GM23338 (cell line): ENCODE measurements around the gene CBFA2T3. TPM values are rescaled to one million over a fixed set of nuclear protein-coding genes. Genes with fewer than 3 reads are reported as not detected.

Source experiments
- ATAC-seq: fragments of 200-7000 bp; cut with Tn5 transposase; 3 replicates; pipeline ENCODE4 v1.9.1; 2020
- DNase-seq: peaks from one replicate; pipeline ENCODE4 v3.0.0-alpha.2; 2015; ENCODE audit warnings: low spot score
- H2AFZ ChIP-seq: fragments of 200-600 bp; sonication (generic); 2 replicates; pipeline ENCODE4 v1.8.0; 2016; ENCODE audit warnings: antibody characterized with exemption, mild to moderate bottlenecking, moderate library complexity
- H3F3A ChIP-seq: fragments of 200-600 bp; sonication (generic); replicated peaks from 2 replicates; pipeline ENCODE4 v1.8.0; 2017; ENCODE audit warnings: antibody characterized with exemption, mixed run types, low read depth
- H3K27ac ChIP-seq: fragments of 200-600 bp; sonication (generic); 2 replicates; pipeline ENCODE4 v1.6.1; 2016; ENCODE audit warnings: low read depth
- H3K27me3 ChIP-seq: fragments of 200-600 bp; sonication (generic); 2 replicates; pipeline ENCODE4 v1.8.0; 2016; ENCODE audit warnings: mild to moderate bottlenecking, mixed run types, moderate library complexity; ENCODE audit not compliant: insufficient read depth
- H3K36me3 ChIP-seq: fragments of 200-600 bp; sonication (generic); 2 replicates; pipeline ENCODE4 v1.8.0; 2016; ENCODE audit warnings: mild to moderate bottlenecking; ENCODE audit not compliant: insufficient read depth
- H3K4me1 ChIP-seq: fragments of 200-600 bp; sonication (generic); 2 replicates; pipeline ENCODE4 v1.8.0; 2016; ENCODE audit warnings: mild to moderate bottlenecking, moderate library complexity; ENCODE audit not compliant: insufficient read depth
- H3K4me2 ChIP-seq: fragments of 200-600 bp; sonication (generic); 2 replicates; pipeline ENCODE4 v1.7.1; 2017; ENCODE audit warnings: mixed run types
- H3K4me3 ChIP-seq: fragments of 200-600 bp; sonication (generic); 2 replicates; pipeline ENCODE4 v1.6.1; 2016; ENCODE audit warnings: mixed run types
- H3K79me2 ChIP-seq: fragments of 200-600 bp; sonication (generic); replicated peaks from 2 replicates; pipeline ENCODE4 v1.8.0; 2017; ENCODE audit warnings: mild to moderate bottlenecking; ENCODE audit not compliant: insufficient read depth
- H3K9me2 ChIP-seq: fragments of 200-600 bp; sonication (generic); 2 replicates; pipeline ENCODE4 v1.8.0; 2017; ENCODE audit not compliant: insufficient read depth
- H4K20me1 ChIP-seq: fragments of 200-600 bp; sonication (generic); replicated peaks from 2 replicates; pipeline ENCODE4 v1.8.0; 2017; ENCODE audit warnings: mild to moderate bottlenecking; ENCODE audit not compliant: insufficient read depth
- H3K27ac Mint-ChIP-seq: 2 replicates; pipeline ENCODE4 v1.8.0; 2020; ENCODE audit warnings: inconsistent platforms, mild to moderate bottlenecking, moderate library complexity, mixed read lengths
- H3K27me3 Mint-ChIP-seq: 3 replicates; pipeline ENCODE4 v1.8.0; 2022; ENCODE audit warnings: low read depth, mild to moderate bottlenecking, moderate library complexity, mixed read lengths, inconsistent platforms; ENCODE audit not compliant: insufficient read depth, poor library complexity
- H3K36me3 Mint-ChIP-seq: 3 replicates; pipeline ENCODE4 v1.8.0; 2021; ENCODE audit warnings: low read depth, mild to moderate bottlenecking, inconsistent platforms, moderate library complexity, mixed read lengths
- H3K4me1 Mint-ChIP-seq: 3 replicates; pipeline ENCODE4 v1.8.0; 2020; ENCODE audit warnings: mild to moderate bottlenecking, inconsistent platforms, mixed read lengths
- H3K4me3 Mint-ChIP-seq: 3 replicates; pipeline ENCODE4 v1.8.0; 2021; ENCODE audit warnings: moderate library complexity, mild to moderate bottlenecking, inconsistent platforms, mixed read lengths
- H3K9me3 Mint-ChIP-seq: 3 replicates; pipeline ENCODE4 v1.8.0; 2020; ENCODE audit warnings: moderate library complexity, mild to moderate bottlenecking, inconsistent platforms, mixed read lengths
- EZH2 ChIP-seq: fragments of 200-600 bp; sonication (generic); IDR thresholded peaks from one replicate; pipeline ENCODE4 v1.8.0; 2017; ENCODE audit warnings: antibody characterized with exemption, mild to moderate bottlenecking, low read depth; ENCODE audit not compliant: unreplicated experiment
- NANOG ChIP-seq: IDR thresholded peaks from 2 replicates; pipeline ENCODE4 v1.6.1; 2016; ENCODE audit warnings: antibody characterized with exemption, borderline replicate concordance
- REST ChIP-seq: IDR thresholded peaks from one replicate; pipeline ENCODE4 v1.6.1; 2018; ENCODE audit warnings: antibody characterized with exemption; ENCODE audit not compliant: unreplicated experiment
- STAT1 ChIP-seq: IDR thresholded peaks from one replicate; pipeline ENCODE4 v1.6.1; 2016; ENCODE audit warnings: antibody characterized with exemption; ENCODE audit not compliant: unreplicated experiment
- ZNF462 ChIP-seq: fragments of 250-450 bp; sonication (Bioruptor Pico); IDR thresholded peaks from 2 replicates; pipeline ENCODE4 v1.5.0; 2020; ENCODE audit warnings: mild to moderate bottlenecking, moderate library complexity
- polyA plus RNA-seq: library from polyadenylated mRNA; unstranded; fragments of >200 nt; fragmentation: Nextera tagmentation; extraction: Ambion mirVana; gene quantifications from 2 replicates; pipeline ENCODE4 v1.2.1, GENCODE V29; 2016
- total RNA-seq: library from RNA; depleted of rRNA; stranded (reverse); fragments of >200 nt; shearing (Covaris generic); gene quantifications from 2 replicates; pipeline ENCODE4 v1.2.3, GENCODE V29; 2014

CBFA2T3 gene
- total and polyA plus RNA-seq, 2 experiments from 2014 or later = 0.87 to 1.5 TPM

GRCh38 chr16:88970539-88971065, 6.4 kb downstream of the CBFA2T3 start:
- Mint-ChIP-seq H3K36me3 (no peaks in the 10 kb centered on the region), H3K4me1 (no peaks in the 10 kb centered on the region), H3K9me3 (peaks cover 2% of the 10 kb centered on the region; the same call in 1 of the 3 replicates), H3K4me3 (no peak overlapping the region), H3K27ac (no peak overlapping the region), H3K27me3 (peaks cover 8% of the 10 kb centered on the region)
- H3K79me2 ChIP-seq = no peaks in the 10 kb centered on the region
- no peaks in the 10 kb centered on the region for H3K27me3 ChIP-seq
- no peak overlapping the region for H3K27ac ChIP-seq
- H3K36me3 ChIP-seq = no peaks in the 10 kb centered on the region
- DNase-seq = no peak
- no peaks in the 10 kb centered on the region for H4K20me1 ChIP-seq
- H3K4me3 ChIP-seq = no peak overlapping the region
- no peaks in the 10 kb centered on the region for H3K4me1 ChIP-seq
- ATAC-seq = no peak
- H3K9me2 ChIP-seq = no peaks in the 10 kb centered on the region
- H2AFZ ChIP-seq = no peak overlapping the region
- no peak for TF ChIP-seq EZH2
- TF ChIP-seq ZNF462 (CRISPR knock-in tag) = no peak
- no peak for TF ChIP-seq REST
- TF ChIP-seq STAT1 = no peak
- no peak for TF ChIP-seq NANOG
- no peak overlapping the region for H3K4me2 ChIP-seq
- no peaks in the 10 kb centered on the region for H3F3A ChIP-seq
